ENCODE data around the gene LPP. TPM values are rescaled to one million over a fixed set of nuclear protein-coding genes. Genes with fewer than 3 reads are reported as not detected.

LPP gene
- total RNA-seq, 1 donor from 2014 or later: 97.4 TPM

DNA sequence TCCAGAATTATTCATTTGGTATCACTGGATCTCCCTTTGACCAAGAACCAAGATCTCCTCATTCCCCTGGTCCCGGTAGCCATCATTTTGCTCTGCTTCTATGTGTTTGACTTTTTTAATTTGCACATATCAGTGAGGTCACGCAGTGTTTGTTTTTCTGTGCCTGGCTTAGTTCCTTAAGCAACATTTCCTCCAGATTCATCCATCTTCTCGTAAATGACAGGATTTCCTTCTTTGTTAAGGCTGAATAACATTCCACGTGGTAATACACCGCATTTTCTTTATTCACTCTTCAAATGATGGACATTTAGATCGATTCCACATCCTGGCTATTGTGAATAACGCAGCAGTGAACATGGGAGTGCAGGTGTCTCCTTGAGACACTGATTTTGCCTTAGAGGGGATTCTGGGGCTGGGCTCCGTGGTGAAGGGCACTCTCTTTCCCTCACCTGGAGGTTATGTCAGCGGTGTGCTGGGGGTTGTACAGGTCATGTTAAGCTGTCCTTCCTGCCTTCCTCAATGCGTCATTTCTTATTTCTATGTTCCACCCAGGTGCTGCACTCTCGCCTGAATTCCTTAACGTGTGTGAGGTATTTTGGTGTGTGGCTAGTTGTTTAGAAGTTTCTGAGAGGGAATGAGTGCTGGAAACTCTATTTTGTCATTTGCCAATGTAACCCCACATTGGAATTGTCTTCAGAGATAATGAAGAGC is 212.2 kb downstream of the LPP start:
- peaks cover 58% of the 10 kb centered on the region for H3K4me1 ChIP-seq
- H3K4me3 ChIP-seq: no peak overlapping the region
- no peak for DNase-seq
- H3K27ac ChIP-seq (replicated peaks): no peak overlapping the region
- H3K9me3 ChIP-seq (replicated peaks): no peaks in the 10 kb centered on the region
- no peaks in the 10 kb centered on the region for H3K27me3 ChIP-seq (ENCODE audit: low read depth)
- H3K36me3 ChIP-seq: no peaks in the 10 kb centered on the region
- TF ChIP-seq, protein P1, sequence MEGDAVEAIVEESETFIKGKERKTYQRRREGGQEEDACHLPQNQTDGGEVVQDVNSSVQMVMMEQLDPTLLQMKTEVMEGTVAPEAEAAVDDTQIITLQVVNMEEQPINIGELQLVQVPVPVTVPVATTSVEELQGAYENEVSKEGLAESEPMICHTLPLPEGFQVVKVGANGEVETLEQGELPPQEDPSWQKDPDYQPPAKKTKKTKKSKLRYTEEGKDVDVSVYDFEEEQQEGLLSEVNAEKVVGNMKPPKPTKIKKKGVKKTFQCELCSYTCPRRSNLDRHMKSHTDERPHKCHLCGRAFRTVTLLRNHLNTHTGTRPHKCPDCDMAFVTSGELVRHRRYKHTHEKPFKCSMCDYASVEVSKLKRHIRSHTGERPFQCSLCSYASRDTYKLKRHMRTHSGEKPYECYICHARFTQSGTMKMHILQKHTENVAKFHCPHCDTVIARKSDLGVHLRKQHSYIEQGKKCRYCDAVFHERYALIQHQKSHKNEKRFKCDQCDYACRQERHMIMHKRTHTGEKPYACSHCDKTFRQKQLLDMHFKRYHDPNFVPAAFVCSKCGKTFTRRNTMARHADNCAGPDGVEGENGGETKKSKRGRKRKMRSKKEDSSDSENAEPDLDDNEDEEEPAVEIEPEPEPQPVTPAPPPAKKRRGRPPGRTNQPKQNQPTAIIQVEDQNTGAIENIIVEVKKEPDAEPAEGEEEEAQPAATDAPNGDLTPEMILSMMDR (IDR thresholded peaks at IDR 0.05; ENCODE audit: borderline replicate concordance): no peak
- intact Hi-C loops (cut with micrococcal nuclease): no loop called here

DNA sequence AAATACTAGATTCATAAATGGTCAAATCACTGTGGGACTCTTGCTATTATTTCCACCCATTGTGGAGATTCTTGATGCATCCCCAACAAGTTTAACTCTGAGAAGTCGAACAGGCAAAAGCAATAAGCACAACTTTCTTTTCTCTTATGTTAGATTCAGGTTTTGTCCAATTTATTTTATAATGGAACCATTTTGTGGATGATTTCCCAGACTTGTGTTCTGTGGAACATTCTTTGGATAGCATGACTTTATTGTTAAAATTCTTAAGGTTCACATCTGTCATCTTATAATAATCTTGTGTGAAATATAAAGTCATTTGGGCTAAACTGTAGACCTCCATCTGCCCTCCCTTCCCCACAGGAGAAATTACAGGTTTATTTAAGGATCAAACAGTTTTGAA is 213.7 kb downstream of the LPP start:
- no peaks in the 10 kb centered on the region for H3K27me3 ChIP-seq (ENCODE audit: low read depth)
- H3K9me3 ChIP-seq (replicated peaks): no peaks in the 10 kb centered on the region
- no peak overlapping the region for H3K4me3 ChIP-seq
- no peak for DNase-seq
- intact Hi-C loops (cut with micrococcal nuclease): no loop called here
- no peaks in the 10 kb centered on the region for H3K36me3 ChIP-seq
- H3K27ac ChIP-seq (replicated peaks): no peak overlapping the region
- H3K4me1 ChIP-seq: peaks cover 46% of the 10 kb centered on the region
- TF ChIP-seq, protein P1 (IDR thresholded peaks at IDR 0.05; ENCODE audit: borderline replicate concordance): no peak

DNA sequence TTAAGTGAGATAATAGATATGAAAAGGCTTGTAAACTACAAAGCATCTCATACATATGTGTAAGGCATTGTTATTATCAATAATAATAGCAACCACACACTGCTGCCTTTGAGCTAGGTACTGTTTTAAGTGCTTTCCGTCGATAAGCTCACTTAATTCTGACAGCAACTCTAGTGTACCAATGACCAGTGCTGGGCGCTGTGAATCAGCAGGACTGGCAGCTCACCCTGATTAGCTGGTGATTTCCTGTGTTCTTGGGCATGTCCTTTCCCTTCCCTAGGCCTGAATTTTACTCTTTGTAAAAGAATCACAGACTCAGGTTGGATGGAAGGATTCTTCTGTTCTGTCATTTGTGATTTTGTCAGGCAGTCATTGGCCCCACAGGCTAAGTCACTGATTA is 215.6 kb downstream of the LPP start:
- Histone ChIP-seq H3K27ac (replicated peaks) (no peak overlapping the region), H3K27me3 (ENCODE audit: low read depth) (no peaks in the 10 kb centered on the region), H3K9me3 (replicated peaks) (peaks cover 3% of the 10 kb centered on the region), H3K4me1 (peaks cover 39% of the 10 kb centered on the region), H3K4me3 (no peak overlapping the region), H3K36me3 (no peaks in the 10 kb centered on the region)
- DNase-seq: no peak
- intact Hi-C loops (cut with micrococcal nuclease): no loop called here
- TF ChIP-seq, protein P1 (IDR thresholded peaks at IDR 0.05; ENCODE audit: borderline replicate concordance): no peak

DNA sequence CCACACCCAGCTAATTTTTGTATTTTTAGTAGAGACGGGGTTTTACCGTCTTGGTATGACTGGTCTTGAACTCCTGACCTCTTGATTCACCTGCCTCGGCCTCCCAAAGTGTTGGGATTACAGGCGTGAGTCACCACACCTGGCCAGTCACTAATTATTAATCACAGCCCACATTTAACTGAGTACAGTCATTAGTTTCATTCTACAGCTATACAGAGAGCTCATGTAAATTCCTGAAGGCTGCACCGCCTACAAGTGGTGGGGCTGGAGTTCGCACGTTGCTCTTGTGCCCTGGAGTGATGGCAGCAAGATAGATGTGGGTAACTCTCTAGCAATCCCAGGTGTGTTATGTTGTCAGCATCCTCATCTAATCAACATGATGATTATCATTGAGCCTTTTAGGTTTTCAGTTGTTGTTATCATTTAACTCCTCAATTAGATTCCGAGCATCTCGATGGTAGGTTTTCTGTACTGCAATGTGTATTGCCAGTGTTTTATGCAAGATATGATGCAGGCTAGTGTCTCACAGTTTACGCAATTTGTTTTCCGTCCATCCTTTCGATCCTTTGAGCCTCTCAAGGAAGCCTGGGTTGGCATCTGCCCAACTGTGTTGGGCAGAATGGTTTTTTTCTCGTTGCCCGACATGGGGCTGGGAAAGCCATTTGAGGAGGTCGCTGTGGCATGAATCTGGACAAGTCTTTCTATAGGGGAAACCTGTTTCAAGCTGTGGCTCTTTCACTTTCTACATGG is 216.3 kb downstream of the LPP start:
- no peaks in the 10 kb centered on the region for H3K27me3 ChIP-seq (ENCODE audit: low read depth)
- H3K27ac ChIP-seq (replicated peaks): no peak overlapping the region
- intact Hi-C loops (cut with micrococcal nuclease): no loop called here
- H3K9me3 ChIP-seq (replicated peaks): peaks cover 3% of the 10 kb centered on the region
- no peak for DNase-seq
- H3K4me1 ChIP-seq: peaks cover 31% of the 10 kb centered on the region
- no peaks in the 10 kb centered on the region for H3K36me3 ChIP-seq
- TF ChIP-seq, protein P1 (IDR thresholded peaks at IDR 0.05; ENCODE audit: borderline replicate concordance): no peak
- no peak overlapping the region for H3K4me3 ChIP-seq

DNA sequence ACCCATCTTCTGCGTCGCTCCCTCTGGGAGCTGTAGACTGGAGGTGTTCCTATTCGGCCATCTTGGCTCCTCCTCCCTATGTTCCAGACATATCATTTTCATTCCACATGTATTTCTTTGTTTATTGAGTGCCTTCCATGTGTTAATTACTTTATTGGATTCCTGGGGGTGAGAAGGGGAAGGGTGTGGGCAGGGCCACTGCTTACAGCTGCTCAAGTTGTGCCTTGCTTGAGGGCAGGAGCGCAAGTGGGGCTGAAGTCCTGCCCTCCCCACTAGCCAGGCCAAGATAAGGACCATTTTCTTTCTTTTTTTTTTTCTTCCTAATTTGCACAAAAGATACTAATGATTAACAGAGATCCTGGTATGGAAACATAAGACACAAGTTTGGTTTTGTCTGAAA is 224.8 kb downstream of the LPP start:
- intact Hi-C loops (cut with micrococcal nuclease): no loop called here
- Histone ChIP-seq H3K9me3 (replicated peaks) (no peaks in the 10 kb centered on the region), H3K27me3 (ENCODE audit: low read depth) (no peaks in the 10 kb centered on the region), H3K27ac (replicated peaks) (no peak overlapping the region), H3K36me3 (no peaks in the 10 kb centered on the region), H3K4me3 (no peak overlapping the region), H3K4me1 (peaks cover 24% of the 10 kb centered on the region)
- DNase-seq: no peak
- TF ChIP-seq, protein P1 (IDR thresholded peaks at IDR 0.05; ENCODE audit: borderline replicate concordance): no peak
